Cardiac muscle cell (in vitro differentiated cells and primary cell): ENCODE data around the gene FDXACB1. TPM values are rescaled to one million over a fixed set of nuclear protein-coding genes. Genes with fewer than 3 reads are reported as not detected.

ENCODE experiments used
- DNase-seq, 2 donors: peaks; one replicate each; pipeline versions ENCODE4 v3.0.0 to v3.0.0-alpha.2; 2010 to 2017; ENCODE audit warnings: low read depth in 1 of 2, low spot score in 1 of 2
- H3K27ac ChIP-seq: fragments of 200-600 bp; sonication (generic); 2 replicates; pipeline ENCODE4 v1.5.1; 2016
- H3K27me3 ChIP-seq: fragments of 200-600 bp; sonication (generic); 2 replicates; pipeline ENCODE4 v1.6.0; 2016; ENCODE audit warnings: control low read depth
- H3K36me3 ChIP-seq: fragments of 200-600 bp; sonication (generic); 2 replicates; pipeline ENCODE4 v1.5.1; 2016; ENCODE audit warnings: control low read depth
- H3K4me1 ChIP-seq: fragments of 200-600 bp; sonication (generic); 2 replicates; pipeline ENCODE4 v1.8.1; 2017; ENCODE audit warnings: low read depth, mild to moderate bottlenecking, mixed run types
- H3K4me3 ChIP-seq: fragments of 200-600 bp; sonication (generic); 2 replicates; pipeline ENCODE4 v1.5.1; 2016; ENCODE audit warnings: mild to moderate bottlenecking
- H3K9me3 ChIP-seq: fragments of 200-600 bp; sonication (generic); 2 replicates; pipeline ENCODE4 v1.5.1; 2017; ENCODE audit warnings: low read depth, mild to moderate bottlenecking, control low read depth
- CTCF ChIP-seq: IDR thresholded peaks from 2 replicates; pipeline ENCODE4 v1.5.1; 2012; ENCODE audit warnings: low read depth, mild to moderate bottlenecking, low read length
- polyA plus RNA-seq: library from polyadenylated mRNA; unstranded; fragments of >200 nt; fragmentation: Nextera tagmentation; extraction: Ambion mirVana; gene quantifications from 2 replicates; pipeline ENCODE4 v1.2.1, GENCODE V29; 2016
- total RNA-seq: library from RNA; depleted of rRNA; stranded (reverse); fragments of >200 nt; gene quantifications from 2 replicates; pipeline ENCODE4 v1.2.3, GENCODE V29; 2016

The FDXACB1 gene
- total and polyA plus RNA-seq, 2 experiments from 2014 or later, result 2.9 to 4.9 TPM

GRCh38 chr11:111834432-111835163 is 44.4 kb downstream of the FDXACB1 start:
- Histone ChIP-seq H3K4me3 (no peak overlapping the region), H3K36me3 (peaks cover 28% of the 10 kb centered on the region), H3K9me3 (no peaks in the 10 kb centered on the region), H3K4me1 (no peaks in the 10 kb centered on the region), H3K27ac (no peak overlapping the region), H3K27me3 (no peaks in the 10 kb centered on the region)
- no peak for TF ChIP-seq CTCF
- no peak for DNase-seq

GRCh38 chr11:111833524-111833923 is 45.4 kb downstream of the FDXACB1 start:
- Histone ChIP-seq H3K4me3 (no peak overlapping the region), H3K9me3 (no peaks in the 10 kb centered on the region), H3K27ac (no peak overlapping the region), H3K36me3 (peaks cover 28% of the 10 kb centered on the region), H3K27me3 (no peaks in the 10 kb centered on the region), H3K4me1 (no peaks in the 10 kb centered on the region)
- TF ChIP-seq CTCF, result no peak
- DNase-seq, result peak in 1 of 2 donors; percentile 7

- Histone ChIP-seq H3K9me3 (no peaks in the 10 kb centered on the region), H3K4me1 (no peaks in the 10 kb centered on the region), H3K4me3 (no peak overlapping the region), H3K27ac (no peak overlapping the region), H3K27me3 (no peaks in the 10 kb centered on the region), H3K36me3 (peaks cover 13% of the 10 kb centered on the region)
- TF ChIP-seq CTCF, result no peak
- DNase-seq, result no peak
Observed at GRCh38 chr11:111829185-111829968, 49.6 kb downstream of the FDXACB1 start.

- no peak for TF ChIP-seq CTCF
- DNase-seq, result no peak
- Histone ChIP-seq H3K27ac (no peak overlapping the region), H3K4me1 (no peaks in the 10 kb centered on the region), H3K27me3 (no peaks in the 10 kb centered on the region), H3K9me3 (no peaks in the 10 kb centered on the region), H3K4me3 (no peak overlapping the region), H3K36me3 (peaks cover 13% of the 10 kb centered on the region)
Observed at GRCh38 chr11:111826322-111826950, 52.5 kb downstream of the FDXACB1 start.

Other genes with a start within 250 kb of the FDXACB1 start
- 12.7 and 14.4 TPM in 2 replicates for gene PPP2R1B, start 112.8 kb downstream of the FDXACB1 start, total RNA-seq
- 13.2 and 14.2 TPM in 2 replicates for gene PPP2R1B, start 112.8 kb downstream of the FDXACB1 start, polyA plus RNA-seq
- gene ALG9, start 7.6 kb downstream of the FDXACB1 start, total RNA-seq, result 35.3 and 49.9 TPM in 2 replicates
- gene ALG9, start 7.6 kb downstream of the FDXACB1 start, polyA plus RNA-seq, result 32.8 and 46.1 TPM in 2 replicates
- gene CFAP68, start 376 bp upstream of the FDXACB1 start, total RNA-seq, result 24.5 and 33.0 TPM in 2 replicates
- 49.6 and 50.2 TPM in 2 replicates for gene CFAP68, start 376 bp upstream of the FDXACB1 start, polyA plus RNA-seq
- gene CRYAB, start 32.6 kb upstream of the FDXACB1 start, total RNA-seq, result 15.3 and 48.6 TPM in 2 replicates
- gene CRYAB, start 32.6 kb upstream of the FDXACB1 start, polyA plus RNA-seq, result 31.3 and 91.8 TPM in 2 replicates
- gene HSPB2, start 33.6 kb upstream of the FDXACB1 start, total RNA-seq, result 0.36 and 0.74 TPM in 2 replicates
- 6.6 and 9.2 TPM in 2 replicates for gene HSPB2, start 33.6 kb upstream of the FDXACB1 start, polyA plus RNA-seq
- gene C11orf52, start 39.7 kb upstream of the FDXACB1 start, total RNA-seq, result 5.5 and 7.4 TPM in 2 replicates
- 7.6 and 8.5 TPM in 2 replicates for gene C11orf52, start 39.7 kb upstream of the FDXACB1 start, polyA plus RNA-seq
- gene DIXDC1, start 58.2 kb upstream of the FDXACB1 start, total RNA-seq, result 40.7 and 42.6 TPM in 2 replicates
- 26.5 and 35.0 TPM in 2 replicates for gene DIXDC1, start 58.2 kb upstream of the FDXACB1 start, polyA plus RNA-seq
- 70.6 and 77.9 TPM in 2 replicates for gene DLAT, start 146.2 kb upstream of the FDXACB1 start, total RNA-seq
- 94.7 and 110 TPM in 2 replicates for gene DLAT, start 146.2 kb upstream of the FDXACB1 start, polyA plus RNA-seq
- 1.3 and 2.4 TPM in 2 replicates for gene PIH1D2, start 194.9 kb upstream of the FDXACB1 start, total RNA-seq
- gene PIH1D2, start 194.9 kb upstream of the FDXACB1 start, polyA plus RNA-seq, result 0.36 and 5.9 TPM in 2 replicates
- 15.0 and 19.6 TPM in 2 replicates for gene NKAPD1, start 195.1 kb upstream of the FDXACB1 start, total RNA-seq
- gene NKAPD1, start 195.1 kb upstream of the FDXACB1 start, polyA plus RNA-seq, result 12.8 and 16.2 TPM in 2 replicates
- gene TIMM8B, start 207.6 kb upstream of the FDXACB1 start, total RNA-seq, result 46.7 and 97.1 TPM in 2 replicates
- gene TIMM8B, start 207.6 kb upstream of the FDXACB1 start, polyA plus RNA-seq, result 149 and 204 TPM in 2 replicates
- 52.1 and 70.7 TPM in 2 replicates for gene SDHD, start 207.7 kb upstream of the FDXACB1 start, total RNA-seq
- gene SDHD, start 207.7 kb upstream of the FDXACB1 start, polyA plus RNA-seq, result 176 and 184 TPM in 2 replicates